Uterus (tissue), 4 donors: ENCODE results near the gene BACH1. TPM values are rescaled to one million over a fixed set of nuclear protein-coding genes. Genes with fewer than 3 reads are reported as not detected.

Experiments
- DNase-seq, 2 donors: peaks; one replicate each; pipeline ENCODE4 v3.0.0-alpha.2; 2019 to 2020
- H3K27ac ChIP-seq, 2 donors: fragments of 200-600 bp; sonication (generic); 1 replicate in 1 of 2; 2 replicates in 1 of 2; pipeline ENCODE4 v1.5.1; 2016 to 2018
- H3K27me3 ChIP-seq, 2 donors: fragments of 200-600 bp; sonication (generic); one replicate each; pipeline ENCODE4 v1.5.1; 2018 to 2019; ENCODE audit warnings: control low read depth in 1 of 2
- H3K36me3 ChIP-seq, 2 donors: fragments of 200-600 bp; sonication (generic); one replicate each; pipeline ENCODE4 v1.5.1; 2019; ENCODE audit warnings: control low read depth in 1 of 2
- H3K4me1 ChIP-seq, 2 donors: fragments of 200-600 bp; sonication (generic); one replicate each; pipeline ENCODE4 v1.5.1; 2018 to 2019; ENCODE audit warnings: control low read depth in 1 of 2
- H3K4me3 ChIP-seq, 2 donors: fragments of 200-600 bp; sonication (generic); 1 replicate in 1 of 2; 2 replicates in 1 of 2; pipeline ENCODE4 v1.5.1; 2018 to 2019; ENCODE audit warnings: mild to moderate bottlenecking in 1 of 2
- H3K9me3 ChIP-seq, 2 donors: fragments of 200-600 bp; sonication (generic); one replicate each; pipeline ENCODE4 v1.5.1; 2019; ENCODE audit warnings: control low read depth in 1 of 2
- CTCF ChIP-seq, 4 experiments: fragments of 200-600 bp in 2 of 4; fragments of 450-650 bp in 2 of 4; sonication (generic) in 2 of 4; IDR thresholded peaks; one replicate each; pipeline ENCODE4 v1.5.1; 2016 to 2019; ENCODE audit warnings: antibody characterized with exemption in 4 of 4, mild to moderate bottlenecking in 2 of 4, moderate library complexity in 1 of 4
- POLR2A ChIP-seq, 2 donors: fragments of 450-650 bp; IDR thresholded peaks; one replicate each; pipeline ENCODE4 v1.6.1; 2016; ENCODE audit warnings: antibody characterized with exemption in 2 of 2, mild to moderate bottlenecking in 1 of 2, moderate library complexity in 1 of 2
- intact Hi-C: fragments of 100-400 bp; cut with DNase I; formaldehyde crosslinking; loops from one replicate; pipeline ENCODE4 v1.15.1; 2023; ENCODE audit warnings: low total_unique reads
- total RNA-seq, 4 donors: library from RNA; depleted of rRNA in 3 of 4; stranded (reverse); fragments of >200 nt in 3 of 4; gene quantifications; one replicate each; pipeline versions ENCODE4 v1.1.0 to v1.2.4, GENCODE V29; 2014 to 2023
- donor health status: DM: yes; HTN: yes; CAD: no.

The BACH1 gene
- total RNA-seq, 4 donors from 2014 or later: 52.9 to 107 (median 79.1) TPM

DNA sequence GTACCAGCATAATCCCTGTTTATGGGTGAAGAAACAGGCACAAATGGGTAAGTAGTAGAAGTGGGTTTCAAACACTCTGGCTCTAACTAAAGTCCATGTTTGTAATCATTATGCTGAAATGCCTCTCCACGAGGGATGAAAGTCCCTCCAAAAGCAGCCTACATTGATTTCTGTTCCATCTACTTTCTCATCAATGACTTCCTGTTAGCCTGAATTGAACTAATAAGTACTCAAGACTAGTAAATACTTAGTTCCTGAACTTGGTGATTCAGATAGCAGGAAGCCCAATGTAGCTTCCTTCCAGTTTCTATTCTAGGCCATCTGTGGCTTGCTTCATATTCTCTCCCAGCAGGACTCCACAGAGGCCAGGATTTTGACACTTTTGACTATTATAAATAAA, 11.3 kb upstream of the BACH1 start:
- intact Hi-C loops: no loop called here
- no peaks in the 10 kb centered on the region for H3K4me1 ChIP-seq
- H3K4me3 ChIP-seq: no peak overlapping the region
- DNase-seq: no peak
- H3K9me3 ChIP-seq: no peaks in the 10 kb centered on the region
- H3K27me3 ChIP-seq: no peaks in the 10 kb centered on the region
- no peaks in the 10 kb centered on the region for H3K36me3 ChIP-seq
- H3K27ac ChIP-seq: no peak overlapping the region
- TF ChIP-seq POLR2A (IDR thresholded peaks at IDR 0.05) (no peak), CTCF (IDR thresholded peaks at IDR 0.05) (no peak)

- H3K4me1 ChIP-seq: no peaks in the 10 kb centered on the region
- no peaks in the 10 kb centered on the region for H3K36me3 ChIP-seq
- H3K9me3 ChIP-seq: no peaks in the 10 kb centered on the region
- TF ChIP-seq CTCF (IDR thresholded peaks at IDR 0.05): no peak
- TF ChIP-seq POLR2A (IDR thresholded peaks at IDR 0.05): no peak
- DNase-seq: no peak
- H3K4me3 ChIP-seq: no peak overlapping the region
- no peaks in the 10 kb centered on the region for H3K27me3 ChIP-seq
- intact Hi-C loops: no loop called here
- H3K27ac ChIP-seq: no peak overlapping the region
Observed at GRCh38 chr21:29288239-29288638, 10.5 kb upstream of the BACH1 start.

DNA sequence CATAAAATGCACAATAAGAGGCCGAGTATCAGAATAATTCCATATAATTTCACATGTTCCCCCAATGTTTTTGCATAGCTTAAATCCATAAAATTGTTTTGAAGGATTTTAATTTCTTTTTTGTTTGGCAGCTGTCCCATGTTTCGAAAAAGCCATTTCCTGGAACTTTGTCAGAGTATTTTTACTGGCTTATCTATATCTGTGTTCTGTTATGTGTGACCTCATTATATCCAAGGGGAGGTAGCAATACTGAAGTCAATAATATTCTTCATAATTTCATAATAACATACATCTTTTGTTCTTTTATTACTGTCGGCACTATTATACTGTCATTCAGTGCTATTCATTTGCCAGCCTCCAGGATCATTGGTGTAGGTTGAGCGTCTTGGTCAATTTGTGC, 9.4 kb upstream of the BACH1 start:
- H3K27ac ChIP-seq: no peak overlapping the region
- intact Hi-C loops: no loop called here
- H3K4me3 ChIP-seq: no peak overlapping the region
- TF ChIP-seq POLR2A (IDR thresholded peaks at IDR 0.05): no peak
- no peaks in the 10 kb centered on the region for H3K36me3 ChIP-seq
- DNase-seq: no peak
- H3K4me1 ChIP-seq: no peaks in the 10 kb centered on the region
- H3K27me3 ChIP-seq: no peaks in the 10 kb centered on the region
- H3K9me3 ChIP-seq: no peaks in the 10 kb centered on the region

GRCh38 chr21:29290240-29290639, 8.5 kb upstream of the BACH1 start:
- intact Hi-C loops: loop anchor here (10.0 kb wide), 1 partner anchor 75 kb away; no protein-coding TSS in a partner anchor
- no peaks in the 10 kb centered on the region for H3K36me3 ChIP-seq
- TF ChIP-seq POLR2A (IDR thresholded peaks at IDR 0.05) (no peak), CTCF (IDR thresholded peaks at IDR 0.05) (no peak)
- H3K9me3 ChIP-seq: no peaks in the 10 kb centered on the region
- no peaks in the 10 kb centered on the region for H3K4me1 ChIP-seq
- H3K27ac ChIP-seq: no peak overlapping the region
- no peak overlapping the region for H3K4me3 ChIP-seq
- H3K27me3 ChIP-seq: no peaks in the 10 kb centered on the region
- no peak for DNase-seq

DNA sequence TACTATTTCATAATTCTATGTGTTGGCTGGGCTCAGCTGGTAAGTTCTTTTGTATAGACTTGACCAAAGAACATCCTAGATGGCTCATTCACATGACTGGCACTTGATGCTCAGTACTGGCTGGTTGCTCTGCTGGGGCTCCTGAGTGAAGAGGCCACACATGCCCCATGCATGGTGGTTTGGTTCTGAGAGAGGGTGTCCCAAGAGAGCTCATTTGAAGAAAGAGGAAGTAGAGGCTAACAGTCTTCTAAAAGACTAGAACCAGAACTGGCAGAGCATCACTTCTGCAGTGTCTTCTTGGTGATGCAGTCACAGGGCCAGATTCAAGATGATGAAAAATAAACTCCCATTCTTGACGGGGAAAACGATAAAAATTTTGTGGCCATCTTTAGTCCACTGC, 5.2 kb upstream of the BACH1 start:
- TF ChIP-seq POLR2A (IDR thresholded peaks at IDR 0.05) (no peak), CTCF (IDR thresholded peaks at IDR 0.05) (no peak)
- no peaks in the 10 kb centered on the region for H3K4me1 ChIP-seq
- DNase-seq: no peak
- no peaks in the 10 kb centered on the region for H3K36me3 ChIP-seq
- no peaks in the 10 kb centered on the region for H3K9me3 ChIP-seq
- no peak overlapping the region for H3K27ac ChIP-seq
- intact Hi-C loops: loop anchor here (10.0 kb wide), 1 partner anchor 71 kb away; no protein-coding TSS in a partner anchor
- no peaks in the 10 kb centered on the region for H3K27me3 ChIP-seq
- no peak overlapping the region for H3K4me3 ChIP-seq

DNA sequence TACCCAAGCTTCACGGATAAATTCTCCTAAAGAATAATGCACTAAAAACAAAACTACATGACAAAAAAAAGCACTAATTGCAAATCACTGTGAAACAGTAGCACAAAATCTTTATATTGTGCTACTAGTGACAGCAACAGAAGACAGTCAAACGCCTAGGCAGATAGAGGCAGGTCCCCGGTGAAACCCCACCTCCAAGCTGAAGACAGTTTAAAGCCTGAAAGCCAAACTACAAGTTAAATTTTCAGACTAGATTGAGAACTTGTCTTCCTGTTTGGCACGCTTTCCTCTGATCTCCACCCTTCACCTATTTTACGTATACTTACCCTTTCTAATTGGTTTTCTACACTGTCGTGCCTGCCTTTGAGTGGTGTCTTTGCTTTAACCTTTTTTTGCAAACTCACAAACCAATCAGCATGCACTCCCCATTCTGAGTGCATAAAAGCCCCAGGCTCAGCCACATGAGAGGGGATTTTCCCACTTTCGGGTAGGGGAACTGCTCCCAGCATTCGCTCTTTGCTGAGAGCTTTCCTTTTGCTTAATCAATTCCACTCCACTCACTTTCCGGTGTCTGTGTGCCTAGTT, 3.6 kb upstream of the BACH1 start:
- Histone ChIP-seq H3K4me1 (no peaks in the 10 kb centered on the region), H3K36me3 (no peaks in the 10 kb centered on the region), H3K27ac (no peak overlapping the region), H3K9me3 (no peaks in the 10 kb centered on the region), H3K4me3 (no peak overlapping the region), H3K27me3 (no peaks in the 10 kb centered on the region)
- intact Hi-C loops: loop anchor here (10.0 kb wide), 1 partner anchor 70 kb away; no protein-coding TSS in a partner anchor
- DNase-seq: no peak
- no peak for TF ChIP-seq POLR2A (IDR thresholded peaks at IDR 0.05)
- no peak for TF ChIP-seq CTCF (IDR thresholded peaks at IDR 0.05)
